ENCODE results near the gene GAA. TPM values are rescaled to one million over a fixed set of nuclear protein-coding genes. Genes with fewer than 3 reads are reported as not detected.
A peak's percentile ranks its signal among the peaks of the same experiment; 100 is the strongest.

GAA gene
- total RNA-seq, 4 donors from 2014 or later: 39.4 to 59.9 (median 45.3) TPM

DNA sequence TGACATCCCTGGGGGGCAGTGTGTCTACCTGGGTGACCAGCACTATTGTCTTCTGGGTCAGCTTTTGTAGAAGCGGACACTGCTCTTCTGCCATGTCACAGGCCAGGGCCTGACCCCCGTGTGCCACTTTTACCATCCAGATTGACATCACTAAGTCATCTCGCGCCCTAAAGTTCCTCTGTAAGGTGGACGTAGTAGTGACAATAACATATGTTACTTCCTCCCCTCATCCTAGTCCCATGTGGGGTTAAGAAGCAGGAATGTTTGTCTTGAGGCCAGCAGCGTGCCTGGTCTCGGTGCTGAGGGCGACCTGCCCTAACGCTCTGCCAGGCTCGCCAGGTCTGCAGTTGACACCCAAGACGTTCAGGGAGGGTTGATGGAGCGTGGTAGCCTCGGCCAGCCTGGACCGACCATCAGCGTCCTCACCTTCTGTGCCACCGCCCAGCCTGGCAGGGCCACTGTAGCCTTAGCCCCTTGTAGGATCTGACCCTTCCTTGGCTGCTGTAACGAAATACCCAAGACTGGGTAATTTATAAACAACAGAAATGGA lies 20.7 kb downstream of the GAA start:
- Histone ChIP-seq H3K27ac (no peak overlapping the region), H3K4me1 (peaks cover 4% of the 10 kb centered on the region), H3K9me3 (no peaks in the 10 kb centered on the region), H3K4me3 (no peak overlapping the region), H3K36me3 (peaks cover 25% of the 10 kb centered on the region), H3K27me3 (no peaks in the 10 kb centered on the region)
- no peak for TF ChIP-seq POLR2AphosphoS5 (IDR thresholded peaks at IDR 0.05)
- TF ChIP-seq, protein P1, sequence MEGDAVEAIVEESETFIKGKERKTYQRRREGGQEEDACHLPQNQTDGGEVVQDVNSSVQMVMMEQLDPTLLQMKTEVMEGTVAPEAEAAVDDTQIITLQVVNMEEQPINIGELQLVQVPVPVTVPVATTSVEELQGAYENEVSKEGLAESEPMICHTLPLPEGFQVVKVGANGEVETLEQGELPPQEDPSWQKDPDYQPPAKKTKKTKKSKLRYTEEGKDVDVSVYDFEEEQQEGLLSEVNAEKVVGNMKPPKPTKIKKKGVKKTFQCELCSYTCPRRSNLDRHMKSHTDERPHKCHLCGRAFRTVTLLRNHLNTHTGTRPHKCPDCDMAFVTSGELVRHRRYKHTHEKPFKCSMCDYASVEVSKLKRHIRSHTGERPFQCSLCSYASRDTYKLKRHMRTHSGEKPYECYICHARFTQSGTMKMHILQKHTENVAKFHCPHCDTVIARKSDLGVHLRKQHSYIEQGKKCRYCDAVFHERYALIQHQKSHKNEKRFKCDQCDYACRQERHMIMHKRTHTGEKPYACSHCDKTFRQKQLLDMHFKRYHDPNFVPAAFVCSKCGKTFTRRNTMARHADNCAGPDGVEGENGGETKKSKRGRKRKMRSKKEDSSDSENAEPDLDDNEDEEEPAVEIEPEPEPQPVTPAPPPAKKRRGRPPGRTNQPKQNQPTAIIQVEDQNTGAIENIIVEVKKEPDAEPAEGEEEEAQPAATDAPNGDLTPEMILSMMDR (IDR thresholded peaks at IDR 0.05): no peak
- TF ChIP-seq POLR2A (IDR thresholded peaks at IDR 0.05): no peak
- no peak for TF ChIP-seq EP300 (IDR thresholded peaks at IDR 0.05)
- DNase-seq (ENCODE audit: low spot score in 2 of 2): peak; percentile 34 to 73
- WGBS: 97% methylated on average over 11 of the region's 17 CpGs

DNA sequence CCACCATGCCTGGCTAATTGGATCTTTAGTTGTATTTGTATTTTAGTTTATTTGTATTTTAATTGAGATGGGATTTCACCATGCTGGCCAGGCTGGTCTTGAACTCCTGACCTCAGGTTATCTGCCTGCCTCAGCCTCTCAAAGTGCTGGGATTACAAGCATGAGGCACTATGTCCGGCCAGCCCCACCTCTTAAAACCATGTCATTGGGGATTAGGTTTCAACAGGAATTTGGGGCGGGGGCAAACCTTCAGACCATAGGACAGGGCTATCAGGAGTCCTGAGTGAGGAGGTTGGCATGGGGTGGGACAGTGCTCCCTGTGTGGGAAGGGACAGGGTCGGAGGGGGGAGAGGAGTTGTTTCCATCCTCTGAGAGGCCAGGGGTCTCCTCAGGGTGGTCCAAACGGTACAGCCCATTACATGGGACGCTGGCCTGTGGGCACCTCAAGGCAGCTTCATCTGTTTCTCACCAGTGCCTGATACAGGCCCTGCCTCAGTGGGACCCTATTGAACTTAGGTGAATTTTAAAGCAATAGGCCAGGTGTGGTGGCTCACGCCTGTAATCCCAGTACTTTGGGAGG lies 21.6 kb downstream of the GAA start:
- TF ChIP-seq EP300 (IDR thresholded peaks at IDR 0.05) (no peak), POLR2AphosphoS5 (IDR thresholded peaks at IDR 0.05) (no peak), POLR2A (IDR thresholded peaks at IDR 0.05) (no peak)
- TF ChIP-seq, protein P1 (IDR thresholded peaks at IDR 0.05): no peak
- H3K4me1 ChIP-seq: peaks cover 4% of the 10 kb centered on the region
- H3K4me3 ChIP-seq: no peak overlapping the region
- no peaks in the 10 kb centered on the region for H3K9me3 ChIP-seq
- H3K27ac ChIP-seq: no peak overlapping the region
- 90% methylated on average over 6 of the region's 6 CpGs for WGBS
- peaks cover 18% of the 10 kb centered on the region for H3K36me3 ChIP-seq
- DNase-seq (ENCODE audit: low spot score in 2 of 2): peak in 1 of 2 donors; percentile 43
- no peaks in the 10 kb centered on the region for H3K27me3 ChIP-seq

DNA sequence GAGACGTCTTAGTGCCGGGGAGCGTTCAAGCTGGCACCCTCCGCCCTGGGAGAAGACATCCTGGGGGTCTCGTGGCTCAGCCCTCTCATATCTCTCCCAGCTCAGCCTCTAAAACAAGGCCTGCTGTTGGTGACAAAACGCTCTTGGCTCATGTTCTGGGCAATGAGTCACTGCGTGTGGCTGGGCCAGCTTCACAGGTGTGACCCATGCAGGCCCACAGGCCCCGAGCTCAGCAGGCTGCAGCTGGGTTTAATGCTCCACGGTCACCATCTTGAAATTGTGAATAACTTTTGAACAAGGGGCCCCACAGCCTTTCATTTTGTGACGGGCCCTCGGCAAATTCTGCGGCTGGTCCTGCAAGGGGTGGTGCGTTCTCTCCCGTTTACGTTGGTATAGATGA lies 22.4 kb downstream of the GAA start:
- no peaks in the 10 kb centered on the region for H3K9me3 ChIP-seq
- no peaks in the 10 kb centered on the region for H3K27me3 ChIP-seq
- 73% methylated on average over 14 of the region's 15 CpGs for WGBS
- no peak for TF ChIP-seq POLR2AphosphoS5 (IDR thresholded peaks at IDR 0.05)
- TF ChIP-seq EP300 (IDR thresholded peaks at IDR 0.05): no peak
- TF ChIP-seq, protein P1 (IDR thresholded peaks at IDR 0.05): no peak
- TF ChIP-seq POLR2A (IDR thresholded peaks at IDR 0.05): no peak
- peak in 1 of 2 donors; percentile 67 for DNase-seq (ENCODE audit: low spot score in 2 of 2)
- H3K4me3 ChIP-seq: no peak overlapping the region
- H3K4me1 ChIP-seq: peaks cover 4% of the 10 kb centered on the region
- H3K27ac ChIP-seq: no peak overlapping the region
- peaks cover 10% of the 10 kb centered on the region for H3K36me3 ChIP-seq

DNA sequence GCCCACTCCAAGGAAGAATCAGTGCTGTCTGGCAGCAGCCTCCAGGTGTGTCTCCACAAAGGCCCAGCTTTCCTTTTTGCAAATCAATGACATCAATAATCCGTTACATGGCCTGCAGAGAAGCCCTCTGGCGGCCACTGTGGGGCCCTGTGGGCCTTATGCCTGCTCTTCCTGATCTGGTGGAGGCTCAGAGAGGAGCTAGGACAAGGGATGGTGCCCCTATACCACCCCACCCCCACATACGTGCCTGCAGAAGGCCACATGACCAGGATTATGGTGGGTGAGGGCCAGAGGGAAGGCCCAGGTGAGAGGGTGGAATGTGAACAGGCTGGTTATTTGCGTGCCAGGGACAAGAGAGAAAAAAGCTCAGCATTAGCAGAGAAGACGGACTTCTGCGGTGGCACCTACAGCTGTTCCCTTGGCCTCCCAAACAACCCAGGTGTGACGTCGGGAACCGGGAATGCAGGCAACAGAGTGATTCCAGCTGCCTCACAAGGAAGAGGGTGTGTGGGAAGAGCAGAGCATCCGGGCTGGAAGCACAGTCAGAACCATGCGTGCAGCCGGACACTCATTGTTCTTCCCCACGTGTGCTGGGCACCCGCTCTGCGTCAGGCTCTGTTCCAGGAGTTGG lies 23.1 kb downstream of the GAA start:
- WGBS: 54% methylated on average over 15 of the region's 15 CpGs
- H3K4me3 ChIP-seq: no peak overlapping the region
- H3K9me3 ChIP-seq: no peaks in the 10 kb centered on the region
- peaks cover 4% of the 10 kb centered on the region for H3K4me1 ChIP-seq
- peak; percentile 40 to 64 for DNase-seq (ENCODE audit: low spot score in 2 of 2)
- H3K27ac ChIP-seq: no peak overlapping the region
- no peaks in the 10 kb centered on the region for H3K27me3 ChIP-seq
- TF ChIP-seq, protein P1 (IDR thresholded peaks at IDR 0.05): peak in 1 of 2 donors; percentile 20
- no peak for TF ChIP-seq EP300 (IDR thresholded peaks at IDR 0.05)
- peaks cover 3% of the 10 kb centered on the region for H3K36me3 ChIP-seq

DNA sequence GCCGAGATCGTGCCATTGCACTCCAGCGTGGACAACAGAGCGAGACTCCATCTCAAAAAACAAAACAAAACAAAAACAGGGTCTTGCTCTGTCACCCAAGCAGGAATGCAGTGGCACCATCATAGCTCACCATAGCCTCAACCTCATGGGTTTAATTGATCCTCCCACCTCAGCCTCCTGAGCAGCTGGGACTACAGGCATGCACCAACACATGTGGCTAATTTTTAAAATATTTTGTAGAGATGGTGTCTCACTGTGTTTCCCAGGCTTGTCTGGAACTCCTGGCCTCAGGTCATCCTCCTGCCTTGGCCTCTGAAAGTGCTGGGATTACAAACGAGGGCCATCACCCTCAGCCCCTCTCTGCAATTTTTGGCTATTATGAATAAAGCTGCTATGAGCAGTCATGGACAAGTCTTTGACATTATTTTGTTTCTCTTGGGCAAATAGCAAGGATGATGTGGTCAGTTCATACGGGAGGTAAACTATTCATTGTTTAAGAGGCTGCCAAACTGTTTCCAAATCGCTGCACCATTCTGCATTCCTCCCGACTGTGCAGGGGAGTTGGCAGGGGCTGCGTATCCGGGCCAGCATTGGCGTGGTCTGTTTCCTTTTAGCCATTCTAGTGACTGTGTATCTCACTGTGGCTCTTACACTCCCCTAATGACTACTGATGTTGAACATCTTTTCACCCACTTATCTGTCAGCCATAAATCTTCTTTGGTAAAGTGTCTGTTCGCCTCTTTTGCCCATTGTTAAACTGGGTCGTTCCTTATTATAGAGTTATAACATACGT lies 24.5 kb downstream of the GAA start:
- Histone ChIP-seq H3K36me3 (no peaks in the 10 kb centered on the region), H3K27me3 (no peaks in the 10 kb centered on the region), H3K4me3 (no peak overlapping the region), H3K27ac (no peak overlapping the region), H3K9me3 (no peaks in the 10 kb centered on the region), H3K4me1 (peaks cover 4% of the 10 kb centered on the region)
- no peak for TF ChIP-seq EP300 (IDR thresholded peaks at IDR 0.05)
- no peak for TF ChIP-seq POLR2AphosphoS5 (IDR thresholded peaks at IDR 0.05)
- no peak for TF ChIP-seq POLR2A (IDR thresholded peaks at IDR 0.05)
- TF ChIP-seq, protein P1 (IDR thresholded peaks at IDR 0.05): no peak
- 67% methylated on average over 14 of the region's 14 CpGs for WGBS
- DNase-seq (ENCODE audit: low spot score in 2 of 2): peak in 1 of 2 donors; percentile 53
